ENCODE data around the gene TRPC1. TPM values are rescaled to one million over a fixed set of nuclear protein-coding genes. Genes with fewer than 3 reads are reported as not detected.

The TRPC1 gene
- total and polyA plus RNA-seq, 12 donors, result 2.7 to 26.3 (median 5.8) TPM

DNA sequence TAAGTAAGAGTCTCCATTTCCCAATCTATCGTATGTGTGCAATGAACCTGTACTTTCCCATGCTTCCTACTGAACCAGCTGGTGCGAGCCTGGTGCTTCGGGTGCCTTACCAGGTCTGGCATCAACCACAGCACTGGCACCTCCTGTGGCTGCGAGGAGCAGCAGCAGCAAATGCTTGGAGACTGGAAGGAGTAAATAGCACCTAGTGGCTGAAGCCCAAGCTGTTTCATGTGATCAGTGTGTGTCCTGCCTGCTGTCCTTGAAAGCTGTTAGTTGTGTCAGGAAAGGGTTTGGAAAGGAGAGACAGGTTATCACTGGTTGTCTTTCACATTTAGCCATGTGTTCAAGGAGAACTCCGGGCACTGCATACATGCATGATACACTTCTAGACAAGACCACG is 133.2 kb downstream of the TRPC1 start:
- intact Hi-C loops (cut with DNase I), result no loop called here

More for the DNA sequence above, 133.2 kb downstream of the TRPC1 start:
- peak in 6 of 7 donors; percentile 21 to 73 (median 52) for DNase-seq
- TF ChIP-seq, protein P1, sequence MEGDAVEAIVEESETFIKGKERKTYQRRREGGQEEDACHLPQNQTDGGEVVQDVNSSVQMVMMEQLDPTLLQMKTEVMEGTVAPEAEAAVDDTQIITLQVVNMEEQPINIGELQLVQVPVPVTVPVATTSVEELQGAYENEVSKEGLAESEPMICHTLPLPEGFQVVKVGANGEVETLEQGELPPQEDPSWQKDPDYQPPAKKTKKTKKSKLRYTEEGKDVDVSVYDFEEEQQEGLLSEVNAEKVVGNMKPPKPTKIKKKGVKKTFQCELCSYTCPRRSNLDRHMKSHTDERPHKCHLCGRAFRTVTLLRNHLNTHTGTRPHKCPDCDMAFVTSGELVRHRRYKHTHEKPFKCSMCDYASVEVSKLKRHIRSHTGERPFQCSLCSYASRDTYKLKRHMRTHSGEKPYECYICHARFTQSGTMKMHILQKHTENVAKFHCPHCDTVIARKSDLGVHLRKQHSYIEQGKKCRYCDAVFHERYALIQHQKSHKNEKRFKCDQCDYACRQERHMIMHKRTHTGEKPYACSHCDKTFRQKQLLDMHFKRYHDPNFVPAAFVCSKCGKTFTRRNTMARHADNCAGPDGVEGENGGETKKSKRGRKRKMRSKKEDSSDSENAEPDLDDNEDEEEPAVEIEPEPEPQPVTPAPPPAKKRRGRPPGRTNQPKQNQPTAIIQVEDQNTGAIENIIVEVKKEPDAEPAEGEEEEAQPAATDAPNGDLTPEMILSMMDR (IDR thresholded peaks at IDR 0.05), result peak in 4 of 6 experiments; percentile 9 to 47 (median 35)
- no peak for TF ChIP-seq POLR2A (IDR thresholded peaks at IDR 0.05)
- H3K27ac ChIP-seq, result no peak overlapping the region
- no peaks in the 10 kb centered on the region for H3K9me3 ChIP-seq (replicated peaks in 1 of 3)
- WGBS, 4 donors, result 56 to 65% (median 58%) methylated on average over 6 of the region's 6 CpGs
- no peaks in the 10 kb centered on the region for H3K4me1 ChIP-seq (replicated peaks in 1 of 2)
- peaks cover 4% of the 10 kb centered on the region for H3K27me3 ChIP-seq
- H3K4me3 ChIP-seq, result no peak overlapping the region
- no peaks in the 10 kb centered on the region for H3K36me3 ChIP-seq (replicated peaks in 1 of 2)

Small RNA genes within 50 kb of the gene (small RNA-seq; reads per million reads assigned to genes)
- 0 reads per million in 2 donors for gene RNU7-47P

Other genes with a start within 250 kb of the TRPC1 start
- gene ATR, start 145.3 kb upstream of the TRPC1 start, total RNA-seq, result 10 to 100 TPM; 34.7 to 70.5 (median 52.2) TPM
- gene ATR, start 145.3 kb upstream of the TRPC1 start, polyA plus RNA-seq, result 100 to 1,000 TPM in 1 of 3 donors, 10 to 100 TPM in 2; 44.9 to 131 (median 54.3) TPM
- gene PLS1, start 127.6 kb upstream of the TRPC1 start, total RNA-seq, result 10 to 100 TPM in 2 of 9 donors, 1 to 10 TPM in 7; 5.6 to 12.9 (median 8.3) TPM
- gene PLS1, start 127.6 kb upstream of the TRPC1 start, polyA plus RNA-seq, result 10 to 100 TPM in 1 of 3 donors, 1 to 10 TPM in 1, under 1 TPM in 1; 0.74 to 11.9 (median 1.4) TPM
- gene PCOLCE2, start 165.0 kb downstream of the TRPC1 start, total RNA-seq, result 10 to 100 TPM in 1 of 9 donors, 1 to 10 TPM in 8; 1.4 to 14.6 (median 3.6) TPM
- gene PCOLCE2, start 165.0 kb downstream of the TRPC1 start, polyA plus RNA-seq, result 10 to 100 TPM in 1 of 3 donors, 1 to 10 TPM in 2; 4.6 to 18.2 (median 5.3) TPM
- gene PAQR9, start 239.6 kb downstream of the TRPC1 start, total RNA-seq, result 1 to 10 TPM in 1 of 9 donors, under 1 TPM in 4, not detected in 4; 0.13 to 3.7 (median 0.19) TPM
- under 1 TPM in 1 of 3 donors, not detected in 2; 0.20 TPM for gene PAQR9, start 239.6 kb downstream of the TRPC1 start, polyA plus RNA-seq